Aorta (tissue), 5 donors: ENCODE results near the gene SNX24. TPM values are rescaled to one million over a fixed set of nuclear protein-coding genes. Genes with fewer than 3 reads are reported as not detected.
"Not testable (repeated sequence)": the region's sequence is repeated elsewhere in the genome, so short reads cannot be mapped to it uniquely, and the experiment has no call there.

Source experiments
- ATAC-seq: fragments of 200-7000 bp; cut with Tn5 transposase; one replicate; pipeline ENCODE4 v1.9.1; 2022; ENCODE audit warnings: moderate library complexity; ENCODE audit not compliant: low FRiP score
- DNase-seq, 2 donors: peaks; one replicate each; pipeline ENCODE4 v3.0.0-alpha.2; 2020
- H3K27ac ChIP-seq, 2 donors: one replicate each; pipeline ENCODE4 v1.5.1; 2013; ENCODE audit warnings: low read length in 2 of 2, mild to moderate bottlenecking in 2 of 2, moderate library complexity in 2 of 2, control low read depth in 1 of 2, inconsistent platforms in 1 of 2, low read depth in 1 of 2
- H3K27me3 ChIP-seq, 2 donors: one replicate each; pipeline ENCODE4 v1.6.1; 2013; ENCODE audit warnings: control low read depth in 1 of 2, low read length in 1 of 2, mild to moderate bottlenecking in 1 of 2, moderate library complexity in 1 of 2; ENCODE audit not compliant: insufficient read depth in 2 of 2, control insufficient read depth in 1 of 2
- H3K36me3 ChIP-seq, 2 donors: one replicate each; pipeline ENCODE4 v1.6.1; 2013; ENCODE audit warnings: control low read depth in 1 of 2, low read length in 1 of 2, mild to moderate bottlenecking in 1 of 2; ENCODE audit not compliant: insufficient read depth in 2 of 2, control insufficient read depth in 1 of 2
- H3K4me1 ChIP-seq, 2 donors: one replicate each; pipeline ENCODE4 v1.6.1; 2013; ENCODE audit warnings: low read length in 2 of 2, control low read depth in 1 of 2, mild to moderate bottlenecking in 1 of 2, moderate library complexity in 1 of 2; ENCODE audit not compliant: insufficient read depth in 2 of 2, control insufficient read depth in 1 of 2
- H3K4me3 ChIP-seq, 2 donors: one replicate each; pipeline ENCODE4 v1.5.1; 2013; ENCODE audit warnings: low read length in 2 of 2, control low read depth in 1 of 2, mild to moderate bottlenecking in 1 of 2
- H3K9me3 ChIP-seq: one replicate; pipeline ENCODE4 v1.6.1; 2013; ENCODE audit warnings: mild to moderate bottlenecking, low read length; ENCODE audit not compliant: control insufficient read depth
- whole genome bisulfite sequencing, 2 donors: extraction: QIAGEN DNeasy Blood & Tissue Kit; methylation state at CpG; one replicate each; pipeline ENCODE4 v1.1.7; 2013; 5-methylcytosine and 5-hydroxymethylcytosine counted together
- intact Hi-C, 2 donors: fragments of 100-400 bp; cut with DNase I; formaldehyde crosslinking; loops; one replicate each; pipeline versions ENCODE4 v1.14.2 to v1.15.0; 2022
- polyA plus RNA-seq, 2 donors: library from polyadenylated mRNA; stranded (reverse); fragments of 200-250 nt; gene quantifications; one replicate each; pipeline ENCODE4 v1.2.3, GENCODE V29; 2013
- total RNA-seq, 2 donors: library from RNA; stranded (reverse); fragmentation: NEBNext Ultra II Directional; extraction: Animal tissue kit (Norgen Biotek cat#: 25700); gene quantifications; one replicate each; pipeline ENCODE4 v1.2.1, GENCODE V29; 2021
- donor health status: healthy with polysubstance abuse.
- donor health status: Bipolar disorder and iron deficiency.
- donor health status: DM: no; HTN: no; CAD: no.
- donor health status: DM: no; HTN: no; CAD: no.
- donor health status: DM: yes; HTN: yes; CAD: no.

SNX24 gene
- total and polyA plus RNA-seq, 4 donors, result 12.0 to 21.0 (median 16.9) TPM

DNA sequence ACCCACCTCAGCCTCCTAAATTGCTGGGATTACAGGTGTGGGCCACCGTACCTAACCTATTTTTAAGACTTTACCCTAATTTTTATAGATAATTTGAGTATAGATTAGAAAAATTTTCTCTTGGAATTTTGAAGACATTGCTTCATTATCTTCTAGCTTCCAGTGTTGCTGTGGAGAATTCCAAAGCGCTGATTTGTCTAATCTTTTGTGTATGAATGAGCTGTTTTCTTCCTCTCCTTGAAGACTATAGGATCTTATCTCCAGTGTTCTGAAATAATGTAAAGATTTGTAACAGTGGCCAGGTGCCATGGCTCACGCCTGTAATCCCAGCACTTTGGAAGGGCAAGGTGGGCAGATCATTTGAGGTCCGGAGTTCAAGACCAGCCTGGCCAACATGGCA, 5.7 kb upstream of the SNX24 start:
- Histone ChIP-seq H3K4me3 (no peak overlapping the region), H3K4me1 (peaks cover 0 to 2% of the 10 kb centered on the region in 2 donors), H3K27ac (no peak overlapping the region), H3K9me3 (no peaks in the 10 kb centered on the region), H3K36me3 (no peaks in the 10 kb centered on the region), H3K27me3 (no peaks in the 10 kb centered on the region)
- ATAC-seq (no peak), DNase-seq (no peak)
- intact Hi-C loops, result no loop called here
- 97 to 98% methylated on average over 4 of the region's 4 CpGs for WGBS, 2 donors

DNA sequence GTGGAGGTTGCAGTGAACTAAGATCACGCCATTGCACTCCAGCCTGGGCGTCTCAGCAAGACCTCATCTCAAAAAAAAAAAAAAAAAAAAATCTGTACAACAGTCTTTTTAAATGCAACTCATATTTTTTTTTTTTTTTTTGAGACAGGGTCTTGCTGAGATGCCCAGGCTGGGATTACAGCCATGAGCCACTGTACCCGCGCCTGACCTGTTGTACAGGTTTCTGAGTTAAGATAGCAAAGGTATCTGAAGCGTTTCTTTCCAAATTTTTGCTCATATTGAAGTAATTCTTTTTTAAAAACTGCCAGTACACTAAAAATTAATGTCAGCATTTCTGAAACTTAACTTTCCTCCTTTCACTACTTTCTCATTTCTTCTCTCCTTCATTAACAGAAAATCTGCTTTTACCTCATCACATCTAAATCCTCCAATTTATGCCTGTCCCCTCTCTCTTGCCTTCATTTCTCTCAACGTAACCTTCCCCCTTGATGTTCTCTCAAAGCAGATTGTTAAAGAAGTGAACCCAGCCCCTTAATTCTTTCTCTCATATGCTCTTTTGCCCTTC, 3.3 kb upstream of the SNX24 start:
- Histone ChIP-seq H3K36me3 (no peaks in the 10 kb centered on the region), H3K9me3 (no peaks in the 10 kb centered on the region), H3K4me3 (no peak overlapping the region), H3K27ac (no peak overlapping the region), H3K4me1 (no peaks in the 10 kb centered on the region), H3K27me3 (no peaks in the 10 kb centered on the region)
- DNase-seq (no peak), ATAC-seq (no peak)
- WGBS, 2 donors, result 93 to 97% methylated on average over 6 of the region's 6 CpGs
- intact Hi-C loops, result no loop called here

DNA sequence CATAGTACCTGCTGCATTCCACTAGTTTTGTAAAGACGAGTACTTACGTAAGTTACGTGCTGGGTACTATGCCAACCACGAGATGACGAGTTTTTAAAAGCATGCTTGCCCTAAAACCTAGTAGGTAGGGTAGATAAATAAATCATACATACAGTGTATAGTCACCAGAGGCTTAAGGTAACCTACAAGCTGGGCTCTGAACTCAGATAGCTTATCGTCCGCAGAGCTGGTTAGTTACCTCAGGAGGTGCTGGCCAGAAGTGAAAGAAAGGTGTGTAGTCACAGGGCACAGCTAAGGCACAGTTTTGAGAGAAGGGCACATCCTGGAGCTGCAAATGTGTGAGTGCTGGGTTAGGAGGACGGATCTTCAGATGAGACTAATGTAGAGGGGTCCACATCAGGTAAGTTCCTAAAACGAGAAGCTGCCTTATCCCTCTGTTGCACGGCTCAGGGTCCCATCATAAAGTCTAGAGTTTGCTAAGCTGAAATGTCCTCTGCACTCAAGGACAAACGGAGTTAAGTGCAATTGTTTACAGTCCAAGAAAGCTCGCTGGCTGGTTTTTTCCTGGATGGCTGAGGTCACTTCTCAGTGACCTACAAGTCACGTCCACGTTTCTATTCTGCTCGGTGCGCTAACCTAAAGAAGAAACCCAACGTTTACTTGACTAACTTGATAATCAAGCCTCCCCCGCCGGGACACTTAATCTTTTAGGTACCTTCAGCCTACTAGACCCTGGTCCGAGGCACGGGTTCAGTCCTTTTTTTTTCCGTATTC, 1.1 kb upstream of the SNX24 start:
- Histone ChIP-seq H3K4me1 (no peaks in the 10 kb centered on the region), H3K27me3 (no peaks in the 10 kb centered on the region), H3K36me3 (no peaks in the 10 kb centered on the region), H3K9me3 (no peaks in the 10 kb centered on the region), H3K4me3 (peak overlapping the region; percentile 67 to 93), H3K27ac (peak overlapping the region in 1 of 2 donors; percentile 55)
- ATAC-seq (no peak), DNase-seq (no peak)
- intact Hi-C loops, result loop anchor here in 1 of 2 donors (2.0 kb wide), 2 partner anchors 70 to 192 kb away; partner anchors contain the start of genes PPIC and SNX2
- 35 to 36% methylated on average over 22 of the region's 22 CpGs for WGBS, 2 donors

DNA sequence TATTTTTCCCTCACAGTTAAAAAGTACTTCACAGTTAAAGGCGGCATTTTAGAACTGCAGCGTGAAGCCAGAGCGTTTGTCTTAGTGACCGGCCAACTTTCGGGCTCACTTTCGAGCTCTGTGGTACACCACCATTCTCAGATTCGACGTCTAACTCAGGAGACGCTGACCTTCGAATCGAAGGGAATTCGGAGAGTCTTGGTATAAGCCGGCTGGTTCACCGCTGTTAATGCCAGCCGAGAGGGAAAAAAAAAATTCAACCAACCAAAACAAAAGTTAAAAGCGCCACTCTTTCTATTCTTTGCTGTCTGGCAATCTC, 544 bp upstream of the SNX24 start:
- no peak for DNase-seq
- WGBS, 2 donors, result 0% methylated on average over 16 of the region's 16 CpGs
- peak; percentile 33 for ATAC-seq

DNA sequence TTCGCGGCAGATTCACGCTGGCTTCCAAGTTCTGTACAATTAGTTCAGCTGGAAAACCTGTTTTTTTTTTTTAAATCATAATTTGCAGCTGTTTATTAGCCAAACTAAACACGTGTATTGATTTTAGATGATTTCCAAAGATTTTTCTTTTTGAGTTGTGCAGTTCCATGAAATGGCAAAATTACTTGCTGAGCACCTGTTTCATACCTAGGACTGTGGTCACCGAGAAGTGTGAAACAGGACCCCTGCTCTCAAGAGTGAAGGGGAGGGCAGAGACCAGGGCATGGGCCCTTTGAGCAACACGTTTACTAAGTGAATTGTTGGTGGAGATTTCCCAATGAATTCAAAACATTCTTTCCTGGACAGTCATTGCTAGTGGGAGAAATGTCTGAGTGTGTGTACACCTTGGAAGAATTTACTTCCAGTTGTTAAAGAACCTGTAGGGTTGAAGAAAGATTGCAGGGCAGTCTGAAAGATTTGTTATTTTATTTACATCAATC, 688 bp downstream of the SNX24 start:
- ATAC-seq, result no peak
- no peak for DNase-seq
- H3K4me3 ChIP-seq, result peak overlapping the region; percentile 67 to 93
- H3K27ac ChIP-seq, result peak overlapping the region in 1 of 2 donors; percentile 64
- no peaks in the 10 kb centered on the region for H3K36me3 ChIP-seq
- no peaks in the 10 kb centered on the region for H3K4me1 ChIP-seq
- H3K27me3 ChIP-seq, result no peaks in the 10 kb centered on the region
- no peaks in the 10 kb centered on the region for H3K9me3 ChIP-seq
- intact Hi-C loops, result loop anchor here in 1 of 2 donors (5.0 kb wide), 1 partner anchor 526 kb away; no protein-coding TSS in a partner anchor
- WGBS, 2 donors, result 1 to 2% methylated on average over 6 of the region's 6 CpGs

More for the DNA sequence above, 544 bp upstream of the SNX24 start:
- Histone ChIP-seq H3K4me1 (no peaks in the 10 kb centered on the region), H3K27ac (peak overlapping the region in 1 of 2 donors; percentile 55), H3K4me3 (peak overlapping the region; percentile 67 to 93), H3K27me3 (no peaks in the 10 kb centered on the region), H3K36me3 (no peaks in the 10 kb centered on the region), H3K9me3 (no peaks in the 10 kb centered on the region)
- intact Hi-C loops, result loop anchor here in 1 of 2 donors (2.0 to 5.0 kb wide), 3 partner anchors 70 to 527 kb away; partner anchors contain the start of genes PPIC and SNX2

DNA sequence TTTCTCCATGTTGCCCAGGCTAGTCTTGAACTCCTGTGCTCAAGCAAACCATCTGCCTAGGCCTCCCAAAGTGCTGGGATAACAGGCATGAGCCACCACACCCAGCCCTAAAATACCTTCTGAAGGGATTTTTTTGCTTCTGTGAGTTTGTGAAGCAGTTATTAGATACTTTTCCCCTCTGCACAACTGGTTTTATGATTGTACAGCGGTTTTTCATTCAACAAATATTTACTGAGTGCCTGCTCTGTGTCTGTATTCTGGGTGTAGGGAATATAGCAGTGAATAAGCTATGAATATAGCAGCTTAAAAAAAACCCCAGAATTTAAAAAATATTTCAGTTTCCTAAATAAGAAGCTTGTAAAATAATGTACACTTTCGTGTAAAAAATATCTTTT, 2.3 kb downstream of the SNX24 start:
- no peaks in the 10 kb centered on the region for H3K4me1 ChIP-seq
- 90 to 91% methylated on average over 2 of the region's 2 CpGs for WGBS, 2 donors
- ATAC-seq, result no peak
- H3K9me3 ChIP-seq, result no peaks in the 10 kb centered on the region
- no peak overlapping the region for H3K4me3 ChIP-seq
- H3K27ac ChIP-seq, result no peak overlapping the region
- intact Hi-C loops, result loop anchor here in 1 of 2 donors (5.0 kb wide), 1 partner anchor 525 kb away; no protein-coding TSS in a partner anchor
- no peaks in the 10 kb centered on the region for H3K27me3 ChIP-seq
- no peaks in the 10 kb centered on the region for H3K36me3 ChIP-seq
- DNase-seq, result no peak

DNA sequence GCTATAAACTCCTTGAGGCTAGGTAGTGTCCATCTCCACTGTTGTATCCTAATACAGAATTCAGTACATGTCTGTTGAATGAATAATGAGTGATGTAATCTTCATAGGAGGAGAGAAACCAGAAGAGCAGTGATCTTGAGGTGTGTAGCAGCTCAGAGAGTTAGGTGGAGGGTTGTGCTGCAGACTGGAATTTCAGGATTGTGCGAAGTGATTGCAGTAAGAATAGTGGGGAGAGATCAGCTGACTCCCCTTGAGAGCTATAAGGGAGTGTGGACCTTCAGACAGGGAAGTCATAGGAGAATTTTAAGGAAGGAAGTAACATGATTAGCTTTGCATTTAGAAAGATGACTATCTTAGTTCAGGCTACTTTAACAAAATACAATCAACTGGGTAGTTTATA, 4.4 kb downstream of the SNX24 start:
- Histone ChIP-seq H3K36me3 (no peaks in the 10 kb centered on the region), H3K4me1 (no peaks in the 10 kb centered on the region), H3K27me3 (no peaks in the 10 kb centered on the region), H3K9me3 (no peaks in the 10 kb centered on the region), H3K27ac (no peak overlapping the region), H3K4me3 (no peak overlapping the region)
- 98 to 100% methylated on average over 1 of the region's 1 CpG for WGBS, 2 donors
- ATAC-seq (no peak), DNase-seq (no peak)
- intact Hi-C loops, result loop anchor here in 1 of 2 donors (5.0 kb wide), 1 partner anchor 523 kb away; no protein-coding TSS in a partner anchor

DNA sequence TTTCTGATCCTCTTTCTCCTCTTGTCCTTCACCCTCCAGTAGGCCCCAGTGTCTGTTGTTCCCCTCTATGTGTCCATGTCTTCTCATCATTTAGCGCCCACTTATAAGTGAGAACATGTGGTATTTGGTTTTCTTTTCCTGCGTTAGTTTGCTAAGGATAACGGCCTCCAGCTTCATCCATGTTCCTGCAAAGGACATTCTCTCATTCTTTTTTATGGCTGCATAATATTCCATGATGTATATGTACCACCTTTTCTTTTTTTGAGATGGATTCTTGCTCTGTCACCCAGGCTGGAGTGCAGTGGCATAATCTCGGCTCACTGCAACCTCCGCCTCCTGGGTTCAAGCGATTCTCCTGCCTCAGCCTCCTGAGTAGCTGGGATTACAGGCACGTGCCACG, 12.1 kb downstream of the SNX24 start:
- H3K27me3 ChIP-seq, H3K27ac ChIP-seq, DNase-seq, H3K4me1 ChIP-seq, H3K4me3 ChIP-seq, H3K9me3 ChIP-seq, ATAC-seq, H3K36me3 ChIP-seq, intact Hi-C loops: not testable (repeated sequence)
- WGBS, 2 donors, result 92 to 95% methylated on average over 8 of the region's 8 CpGs
